Parathyroid adenoma (tissue), 2 donors: Measurements from ENCODE around the gene MLLT11.

ENCODE experiments used
- H2AFZ ChIP-seq: fragments of 300-600 bp; sonication (generic); one replicate; pipeline ENCODE4 v1.7.0; 2017; ENCODE audit warnings: antibody characterized with exemption, mild to moderate bottlenecking
- H3K27ac ChIP-seq: fragments of 300-600 bp; sonication (generic); one replicate; pipeline ENCODE4 v1.7.0; 2017
- H3K27me3 ChIP-seq: fragments of 300-600 bp; sonication (generic); one replicate; pipeline ENCODE4 v1.7.0; 2017; ENCODE audit warnings: low read length; ENCODE audit not compliant: control insufficient read depth, insufficient read depth
- H3K36me3 ChIP-seq: fragments of 300-600 bp; sonication (generic); one replicate; pipeline ENCODE4 v1.7.0; 2017; ENCODE audit warnings: low read length; ENCODE audit not compliant: control insufficient read depth, insufficient read depth
- H3K4me1 ChIP-seq: fragments of 300-600 bp; sonication (generic); one replicate; pipeline ENCODE4 v1.7.0; 2017; ENCODE audit warnings: control low read depth
- H3K4me2 ChIP-seq: fragments of 300-600 bp; sonication (generic); one replicate; pipeline ENCODE4 v1.7.0; 2017; ENCODE audit warnings: low read length
- H3K4me3 ChIP-seq: fragments of 300-600 bp; sonication (generic); one replicate; pipeline ENCODE4 v1.7.0; 2017; ENCODE audit warnings: low read depth, low read length
- H3K79me2 ChIP-seq: fragments of 300-600 bp; sonication (generic); one replicate; pipeline ENCODE4 v1.7.0; 2017; ENCODE audit warnings: control low read depth
- H3K9ac ChIP-seq: fragments of 300-600 bp; sonication (generic); one replicate; pipeline ENCODE4 v1.7.0; 2017; ENCODE audit warnings: mild to moderate bottlenecking
- H3K9me3 ChIP-seq: fragments of 300-600 bp; sonication (generic); one replicate; pipeline ENCODE4 v1.7.0; 2017; ENCODE audit warnings: low read length; ENCODE audit not compliant: control insufficient read depth
- TF ChIP-seq, protein P1 (sequence below): fragments of 300-600 bp; sonication (generic); IDR thresholded peaks from one replicate; pipeline ENCODE4 v1.7.0; 2017; ENCODE audit warnings: antibody characterized with exemption, mild to moderate bottlenecking
- donor health status: primary hyperparathyroidism.

MLLT11 gene

DNA sequence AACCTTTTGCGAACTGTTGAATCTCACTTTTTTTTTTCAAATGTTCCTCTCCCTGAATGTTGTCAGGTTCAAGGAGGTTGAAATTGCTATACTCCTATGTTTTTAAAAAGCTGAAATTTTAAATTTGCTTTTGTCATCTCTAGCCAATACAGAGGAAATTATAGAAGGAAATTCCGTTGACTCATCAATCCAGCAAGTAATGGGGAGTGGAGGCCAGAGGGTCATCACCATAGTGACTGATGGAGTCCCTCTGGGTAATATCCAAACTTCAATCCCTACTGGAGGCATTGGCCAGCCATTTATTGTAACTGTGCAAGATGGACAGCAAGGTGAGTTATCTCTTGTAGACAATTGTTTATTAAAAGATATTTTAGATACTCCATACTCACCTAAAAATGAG is 46.7 kb downstream of the MLLT11 start:
- no peak overlapping the region for H3K9ac ChIP-seq
- H3K36me3 ChIP-seq, result no peaks in the 10 kb centered on the region
- no peaks in the 10 kb centered on the region for H3K27me3 ChIP-seq
- H3K4me3 ChIP-seq, result no peak overlapping the region
- no peaks in the 10 kb centered on the region for H3K4me1 ChIP-seq
- no peak overlapping the region for H3K27ac ChIP-seq
- no peak overlapping the region for H2AFZ ChIP-seq
- no peaks in the 10 kb centered on the region for H3K9me3 ChIP-seq
- H3K79me2 ChIP-seq, result no peaks in the 10 kb centered on the region
- no peak overlapping the region for H3K4me2 ChIP-seq
- TF ChIP-seq, protein P1, sequence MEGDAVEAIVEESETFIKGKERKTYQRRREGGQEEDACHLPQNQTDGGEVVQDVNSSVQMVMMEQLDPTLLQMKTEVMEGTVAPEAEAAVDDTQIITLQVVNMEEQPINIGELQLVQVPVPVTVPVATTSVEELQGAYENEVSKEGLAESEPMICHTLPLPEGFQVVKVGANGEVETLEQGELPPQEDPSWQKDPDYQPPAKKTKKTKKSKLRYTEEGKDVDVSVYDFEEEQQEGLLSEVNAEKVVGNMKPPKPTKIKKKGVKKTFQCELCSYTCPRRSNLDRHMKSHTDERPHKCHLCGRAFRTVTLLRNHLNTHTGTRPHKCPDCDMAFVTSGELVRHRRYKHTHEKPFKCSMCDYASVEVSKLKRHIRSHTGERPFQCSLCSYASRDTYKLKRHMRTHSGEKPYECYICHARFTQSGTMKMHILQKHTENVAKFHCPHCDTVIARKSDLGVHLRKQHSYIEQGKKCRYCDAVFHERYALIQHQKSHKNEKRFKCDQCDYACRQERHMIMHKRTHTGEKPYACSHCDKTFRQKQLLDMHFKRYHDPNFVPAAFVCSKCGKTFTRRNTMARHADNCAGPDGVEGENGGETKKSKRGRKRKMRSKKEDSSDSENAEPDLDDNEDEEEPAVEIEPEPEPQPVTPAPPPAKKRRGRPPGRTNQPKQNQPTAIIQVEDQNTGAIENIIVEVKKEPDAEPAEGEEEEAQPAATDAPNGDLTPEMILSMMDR, result no peak

DNA sequence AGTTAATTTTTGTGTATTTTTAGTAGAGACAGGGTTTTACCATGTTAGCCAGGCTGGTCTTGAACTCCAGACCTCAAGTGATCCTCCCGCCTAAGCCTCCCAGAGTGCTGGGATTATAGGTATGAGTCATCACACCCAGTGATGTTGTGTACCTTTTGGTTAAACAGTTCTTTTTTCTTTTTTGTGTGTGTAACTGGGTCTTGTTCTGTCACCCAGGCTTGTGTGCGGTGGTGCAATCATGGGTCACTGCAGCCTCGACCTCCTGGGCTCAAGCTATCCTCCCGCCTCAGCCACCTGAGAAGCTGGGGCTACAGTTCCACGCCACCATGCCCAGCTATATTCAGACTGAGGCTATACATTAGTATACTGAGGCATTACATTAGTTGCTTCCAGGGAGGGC is 48.1 kb downstream of the MLLT11 start:
- H3K4me3 ChIP-seq, result no peak overlapping the region
- H3K79me2 ChIP-seq, result no peaks in the 10 kb centered on the region
- H3K9me3 ChIP-seq, result no peaks in the 10 kb centered on the region
- H3K27ac ChIP-seq, result no peak overlapping the region
- no peak overlapping the region for H3K9ac ChIP-seq
- H3K27me3 ChIP-seq, result no peaks in the 10 kb centered on the region
- TF ChIP-seq, protein P1, result no peak
- H3K4me2 ChIP-seq, result no peak overlapping the region
- H2AFZ ChIP-seq, result no peak overlapping the region
- no peaks in the 10 kb centered on the region for H3K4me1 ChIP-seq
- H3K36me3 ChIP-seq, result no peaks in the 10 kb centered on the region

DNA sequence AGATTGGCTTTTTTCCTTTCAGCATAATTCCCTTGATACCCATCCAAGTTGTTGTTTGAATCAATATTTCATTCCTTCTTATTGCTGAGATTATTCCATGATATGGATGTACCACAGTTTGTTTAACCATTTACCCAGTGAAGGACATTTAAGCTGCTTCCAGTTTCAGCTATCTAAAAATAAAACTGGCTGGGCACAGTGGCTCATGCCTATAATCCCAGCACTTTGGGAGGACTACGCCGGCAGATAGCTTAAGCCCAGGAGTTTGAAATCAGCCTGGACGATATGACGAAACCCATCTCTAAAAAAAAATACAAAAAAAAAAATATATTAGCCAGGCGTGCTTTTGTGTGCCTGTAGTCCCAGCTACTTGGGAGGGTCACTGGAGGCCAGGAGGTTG is 53.7 kb downstream of the MLLT11 start:
- no peaks in the 10 kb centered on the region for H3K4me1 ChIP-seq
- TF ChIP-seq, protein P1, result no peak
- H2AFZ ChIP-seq, result no peak overlapping the region
- no peak overlapping the region for H3K4me2 ChIP-seq
- H3K4me3 ChIP-seq, result no peak overlapping the region
- no peaks in the 10 kb centered on the region for H3K79me2 ChIP-seq
- H3K27me3 ChIP-seq, result no peaks in the 10 kb centered on the region
- no peaks in the 10 kb centered on the region for H3K36me3 ChIP-seq
- H3K27ac ChIP-seq, result no peak overlapping the region
- H3K9ac ChIP-seq, result no peak overlapping the region
- no peaks in the 10 kb centered on the region for H3K9me3 ChIP-seq
